ENCODE data around the gene EIF6.

Gene EIF6

GRCh38 chr20:35274172-35275092 lies 10.1 kb downstream of the EIF6 start (continued):
- no peak for TF ChIP-seq ZNF518A (tag by site-specific recombination; conservative IDR thresholded peaks at IDR 0.05; ENCODE audit: low read depth)
- no peak for TF ChIP-seq ZSCAN30 (tag by site-specific recombination; IDR thresholded peaks at IDR 0.05)
- no peak for TF ChIP-seq ZNF26 (tag by site-specific recombination; IDR thresholded peaks at IDR 0.05)
- 0 out of 2 replicates have a peak, but pooled peaks have one; percentile 24 for TF ChIP-seq HIC1 (tag by site-specific recombination; IDR thresholded peaks at IDR 0.05)
- TF ChIP-seq BCL11A (tag by site-specific recombination; IDR thresholded peaks at IDR 0.05; ENCODE audit: low read depth): no peak
- TF ChIP-seq ZNF10 (tag by site-specific recombination; IDR thresholded peaks at IDR 0.05): no peak
- TF ChIP-seq ZNF513 (tag by site-specific recombination; IDR thresholded peaks at IDR 0.05): no peak
- peak; percentile 97 for TF ChIP-seq ZIC2 (tag by site-specific recombination; IDR thresholded peaks at IDR 0.05)
- TF ChIP-seq ZNF292 (tag by site-specific recombination; IDR thresholded peaks at IDR 0.05; ENCODE audit: borderline replicate concordance, low read depth): no peak
- TF ChIP-seq ZNF76 (tag by site-specific recombination; IDR thresholded peaks at IDR 0.05; ENCODE audit: borderline replicate concordance, low read depth): 0 out of 2 replicates have a peak, but pooled peaks have one; percentile 23
- TF ChIP-seq ZNF830 (tag by site-specific recombination; IDR thresholded peaks at IDR 0.05; ENCODE audit: low read depth): no peak
- no peak for TF ChIP-seq ZBTB7A (tag by site-specific recombination; IDR thresholded peaks at IDR 0.05; ENCODE audit: low read depth)
- no peak for TF ChIP-seq ZNF639 (tag by site-specific recombination; IDR thresholded peaks at IDR 0.05)
- peak; percentile 40; the same call in 1 of the 2 replicates for TF ChIP-seq PRDM10 (tag by site-specific recombination; IDR thresholded peaks at IDR 0.05)

Data from HEK293 (cell line).